HG03135 (cell line): ENCODE data around the gene ADGRD1.

Experiments used
- ATAC-seq: cut with Tn5 transposase; IDR thresholded peaks from one replicate; pipeline ENCODE4 v1.9.1; 2021; ENCODE audit warnings: mild to moderate bottlenecking, moderate library complexity; ENCODE audit not compliant: unreplicated experiment

The ADGRD1 gene

DNA sequence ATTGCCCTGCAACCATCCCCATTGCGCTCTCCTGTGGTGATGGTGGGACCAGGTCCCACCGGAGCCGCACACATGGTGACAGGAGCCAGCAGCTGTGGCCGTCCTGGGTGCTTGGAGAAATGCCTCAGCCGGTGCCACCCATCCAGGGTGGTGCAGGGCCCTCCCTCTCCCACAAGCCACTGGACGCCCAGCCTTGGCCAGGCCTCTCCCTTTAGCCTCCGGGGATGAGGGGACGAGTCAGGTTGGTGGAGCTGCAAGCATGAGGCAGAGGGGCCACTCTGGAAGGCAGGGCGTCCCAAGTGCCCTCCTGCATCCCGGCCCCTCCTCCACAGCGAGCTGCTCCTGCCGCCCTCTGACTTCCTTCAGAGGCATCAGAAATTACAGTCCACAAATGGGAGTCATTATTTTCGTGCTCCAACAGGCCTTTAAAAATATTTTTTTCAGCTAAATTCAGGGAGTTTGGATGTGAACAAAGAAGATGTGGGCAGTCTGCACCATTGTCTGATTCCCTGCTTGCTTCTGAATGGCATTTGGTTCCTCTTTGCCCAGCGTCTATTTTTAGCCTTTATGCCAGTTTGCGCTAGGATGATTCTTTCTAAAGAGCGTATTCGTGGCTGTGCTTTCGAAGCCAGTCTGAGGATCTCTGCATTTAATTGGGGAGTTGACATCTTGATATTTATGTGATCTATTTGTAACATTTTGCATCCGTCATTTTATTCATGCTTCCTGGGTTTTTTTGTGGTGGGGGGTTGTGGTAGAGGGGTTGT lies 189.4 kb downstream of the ADGRD1 start:
- ATAC-seq = no peak

DNA sequence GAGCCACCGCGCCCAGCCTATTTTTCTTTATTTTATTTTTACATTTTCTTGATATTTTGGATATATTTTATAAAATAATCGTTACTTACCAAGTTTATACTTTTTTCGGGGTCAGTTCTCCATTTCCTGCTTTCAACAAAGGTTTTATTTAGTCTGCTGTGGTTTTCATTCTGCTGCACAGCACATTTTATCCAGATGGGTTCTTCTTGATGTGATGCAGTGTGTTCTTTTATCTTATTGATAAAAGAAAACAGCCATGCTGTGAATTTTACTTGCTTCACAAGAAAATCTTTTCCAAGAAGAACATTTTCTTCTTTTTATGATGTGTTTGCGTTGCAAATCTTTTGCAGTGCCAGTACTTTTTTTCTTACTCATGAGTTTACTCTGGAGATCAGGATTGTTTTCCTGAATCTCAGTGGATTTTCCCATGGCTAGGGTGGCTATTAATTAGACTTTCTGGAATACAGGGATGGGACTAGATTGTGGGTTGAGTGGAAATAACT lies 192.5 kb downstream of the ADGRD1 start:
- no peak for ATAC-seq

DNA sequence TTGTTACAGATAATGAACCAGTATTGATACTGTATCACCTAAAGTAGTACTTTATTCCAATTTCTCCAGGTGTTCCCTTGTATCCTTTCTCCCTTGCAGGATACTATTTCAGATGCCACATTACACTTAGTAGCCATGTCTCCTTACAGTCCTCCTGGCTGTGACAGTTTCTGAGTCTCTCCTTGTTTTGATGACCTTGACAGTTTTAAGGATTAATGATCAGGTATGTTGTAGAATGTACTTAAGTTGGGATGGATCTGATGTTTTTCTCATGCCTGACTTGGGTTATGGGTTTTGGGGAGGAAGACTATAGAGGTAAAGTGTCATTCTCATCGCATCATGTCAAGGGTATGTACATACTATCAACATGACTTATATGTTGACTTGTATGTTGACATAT lies 193.6 kb downstream of the ADGRD1 start:
- ATAC-seq = no peak

DNA sequence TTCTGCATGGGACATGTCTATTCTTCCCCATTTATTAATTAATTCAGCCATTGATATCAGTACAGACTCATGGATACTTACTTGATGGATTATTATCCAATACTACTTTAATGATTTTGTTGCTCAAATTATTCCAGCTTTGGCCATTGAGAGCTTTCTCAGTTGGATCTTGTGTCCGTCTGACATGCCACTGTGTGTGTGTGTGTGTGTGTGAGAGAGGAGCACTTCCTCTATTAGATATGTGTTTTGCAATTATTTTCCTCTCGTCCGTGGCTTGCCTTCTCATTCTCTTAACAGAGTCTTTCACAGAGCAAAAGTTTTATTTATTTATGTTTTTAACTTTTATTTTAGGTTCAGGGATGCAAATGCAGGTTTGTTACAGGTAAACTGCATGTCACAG lies 194.2 kb downstream of the ADGRD1 start:
- ATAC-seq = no peak

DNA sequence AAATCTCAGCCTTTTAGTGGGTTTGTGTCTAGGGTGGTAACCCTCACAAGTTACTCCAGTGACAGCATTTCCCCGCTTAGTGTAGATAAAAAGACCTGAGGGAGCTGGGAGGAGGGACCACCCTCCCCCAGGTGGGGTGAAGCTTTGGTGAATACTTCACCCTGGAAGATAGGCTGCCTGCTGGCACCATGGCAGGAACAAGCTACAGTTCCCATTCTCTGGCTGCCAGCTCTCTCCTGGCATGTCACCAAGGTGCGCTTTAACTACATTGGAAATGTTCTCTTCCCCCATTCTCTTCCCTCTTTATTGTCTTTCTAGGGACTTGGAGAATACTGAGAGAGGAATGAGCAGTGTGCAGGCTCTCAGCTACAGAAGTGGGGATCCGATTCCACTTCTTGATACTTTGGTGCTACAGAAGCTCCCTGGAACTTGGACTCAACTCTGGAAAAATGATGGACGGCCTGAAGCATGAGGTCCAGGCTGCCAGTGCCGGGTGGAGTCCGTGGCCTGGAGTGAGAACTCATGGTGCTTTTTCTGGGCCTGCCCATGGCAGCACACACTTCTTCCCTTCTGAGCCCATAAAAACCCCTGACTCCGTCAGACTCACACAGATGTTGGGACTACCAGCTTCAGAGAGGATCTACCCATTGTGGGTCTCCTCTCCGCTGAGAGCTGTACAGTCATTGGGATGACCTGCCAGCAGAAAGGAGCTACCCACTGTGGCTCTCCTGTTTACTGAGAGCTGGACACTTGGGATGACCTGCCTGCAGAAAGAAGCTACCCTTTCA lies 198.0 kb downstream of the ADGRD1 start:
- ATAC-seq = no peak

DNA sequence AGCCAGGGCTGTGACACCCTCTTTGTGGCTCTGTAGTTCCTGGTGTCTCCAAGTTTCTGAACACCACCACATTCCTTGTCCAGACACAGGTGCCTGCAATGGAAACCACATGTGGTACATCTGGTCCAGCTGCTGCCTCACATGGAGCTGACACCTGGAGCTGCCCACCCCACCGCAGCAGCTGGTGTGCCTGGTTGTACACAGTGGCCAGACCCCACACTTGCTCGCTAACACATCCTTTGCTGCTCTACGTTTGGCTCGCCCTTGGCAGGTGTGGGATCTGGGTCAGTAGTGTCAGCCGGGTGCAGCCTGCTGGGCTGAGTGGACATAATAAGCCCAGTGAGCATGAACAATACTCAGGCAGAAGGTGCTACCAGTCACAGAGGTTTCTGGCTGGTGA lies 198.9 kb downstream of the ADGRD1 start:
- no peak for ATAC-seq

DNA sequence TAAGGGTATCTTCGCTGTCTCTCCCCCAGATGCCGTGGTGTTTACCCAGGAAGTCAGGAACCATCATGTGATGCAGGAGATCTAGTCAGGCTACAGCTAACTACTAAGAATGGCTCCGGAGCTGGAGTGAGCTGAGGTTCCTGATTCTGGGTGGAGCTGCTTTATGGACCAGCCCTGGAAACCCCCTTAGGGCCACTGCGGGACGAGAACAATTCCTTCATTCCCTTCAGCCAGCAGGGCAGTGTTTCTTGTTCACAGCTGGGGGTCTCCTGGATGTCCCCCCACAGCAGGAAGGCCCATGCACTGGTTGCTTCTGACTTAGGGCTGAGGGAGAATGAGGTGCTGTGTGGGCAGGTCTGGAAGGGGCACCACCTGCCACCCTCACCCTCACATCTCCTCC lies 199.3 kb downstream of the ADGRD1 start:
- no peak for ATAC-seq

DNA sequence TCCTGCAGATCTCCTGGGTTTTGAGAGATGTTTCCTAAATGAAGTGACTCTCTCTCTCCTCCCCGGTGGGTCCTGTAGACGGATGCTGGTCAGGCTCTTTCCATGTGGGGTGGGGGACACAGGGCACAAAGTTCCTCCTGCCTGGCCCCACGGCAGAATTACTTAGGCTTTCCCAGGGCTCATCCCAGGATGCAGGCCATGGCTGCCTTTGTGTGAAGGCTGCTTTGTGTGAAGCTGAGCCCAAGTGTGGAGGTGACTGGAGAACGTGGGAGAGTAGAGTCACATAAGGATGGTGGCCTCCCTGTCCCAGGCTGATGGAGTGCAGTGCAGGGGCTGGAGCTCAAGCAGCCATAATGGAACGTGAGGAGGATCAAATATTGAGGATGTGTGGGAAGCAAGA lies 200.2 kb downstream of the ADGRD1 start:
- ATAC-seq = no peak

DNA sequence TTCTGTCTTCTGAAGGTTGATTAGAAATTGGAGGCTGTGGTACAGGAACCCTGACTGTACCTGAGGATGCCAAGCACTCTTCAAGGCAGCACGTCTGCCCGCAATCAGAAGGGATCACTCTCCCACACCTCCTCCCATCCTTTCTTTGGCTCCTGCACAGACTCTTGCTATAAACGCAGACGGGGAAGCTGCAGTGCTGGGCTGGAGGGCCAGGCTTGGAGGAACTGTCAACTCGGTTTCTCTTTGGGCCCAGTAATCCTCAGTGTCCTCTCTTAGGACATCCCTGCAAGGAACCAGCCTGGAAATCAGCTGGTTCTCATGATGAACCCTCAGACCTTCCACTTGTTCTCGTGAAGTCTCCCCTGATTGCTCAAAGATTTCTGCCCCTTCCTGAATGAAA lies 201.4 kb downstream of the ADGRD1 start:
- no peak for ATAC-seq

DNA sequence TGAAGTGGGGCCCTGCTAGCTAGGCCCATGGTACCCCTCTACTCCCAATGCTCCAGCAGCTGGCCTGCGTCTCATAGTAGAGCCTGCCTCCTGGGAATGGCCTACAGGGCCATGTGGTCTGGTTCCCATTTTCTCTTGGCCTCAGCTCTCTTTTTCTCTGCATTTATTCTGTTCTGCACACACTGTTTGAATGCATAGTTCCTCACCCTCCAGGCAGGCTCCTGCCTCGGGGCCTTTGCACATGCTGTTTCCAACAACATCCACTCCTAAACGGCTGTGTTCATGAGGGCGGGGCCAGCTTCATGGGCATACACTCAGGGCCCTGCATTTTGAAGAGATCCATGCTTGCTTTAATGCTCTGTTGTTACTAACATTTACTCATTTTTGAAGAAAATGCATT lies 204.0 kb downstream of the ADGRD1 start:
- ATAC-seq = no peak

DNA sequence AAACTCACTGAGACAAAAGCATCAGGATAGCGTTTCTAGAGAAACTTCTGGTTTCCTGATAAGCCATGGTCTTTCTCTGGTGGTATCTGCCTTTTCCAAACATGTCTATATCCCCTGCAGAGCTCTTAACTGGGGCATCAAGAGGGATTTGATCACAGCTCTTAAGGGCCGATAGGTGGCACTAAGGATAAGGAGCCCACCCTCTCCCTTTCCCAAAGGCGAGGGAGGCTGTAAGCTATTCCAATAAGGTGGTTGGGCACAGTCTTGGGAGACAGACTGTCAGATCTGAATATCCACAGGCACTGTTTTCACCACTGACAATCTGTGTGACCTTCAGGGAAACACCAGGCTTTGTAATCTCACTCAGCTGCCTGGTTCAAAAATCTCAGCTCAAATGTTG lies 206.0 kb downstream of the ADGRD1 start:
- no peak for ATAC-seq

DNA sequence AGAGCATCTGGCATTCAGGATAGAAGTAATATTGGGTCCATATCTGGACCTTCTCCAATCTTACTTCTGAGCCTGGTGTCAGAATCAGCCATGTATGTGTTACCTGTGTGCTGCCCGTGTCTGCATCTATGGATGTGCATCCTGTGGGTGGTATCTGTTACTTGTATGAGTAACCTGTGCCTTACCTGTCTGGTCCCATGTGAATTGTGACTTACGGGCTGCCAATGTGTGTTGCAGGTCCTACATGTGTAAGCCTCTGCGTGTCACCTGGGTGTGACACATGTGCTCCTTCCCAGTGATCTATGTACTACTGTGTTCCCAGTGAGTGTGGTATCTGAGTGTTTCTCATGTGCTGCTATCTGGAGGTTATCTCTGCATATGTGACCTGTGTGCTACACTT lies 208.4 kb downstream of the ADGRD1 start:
- ATAC-seq = no peak

DNA sequence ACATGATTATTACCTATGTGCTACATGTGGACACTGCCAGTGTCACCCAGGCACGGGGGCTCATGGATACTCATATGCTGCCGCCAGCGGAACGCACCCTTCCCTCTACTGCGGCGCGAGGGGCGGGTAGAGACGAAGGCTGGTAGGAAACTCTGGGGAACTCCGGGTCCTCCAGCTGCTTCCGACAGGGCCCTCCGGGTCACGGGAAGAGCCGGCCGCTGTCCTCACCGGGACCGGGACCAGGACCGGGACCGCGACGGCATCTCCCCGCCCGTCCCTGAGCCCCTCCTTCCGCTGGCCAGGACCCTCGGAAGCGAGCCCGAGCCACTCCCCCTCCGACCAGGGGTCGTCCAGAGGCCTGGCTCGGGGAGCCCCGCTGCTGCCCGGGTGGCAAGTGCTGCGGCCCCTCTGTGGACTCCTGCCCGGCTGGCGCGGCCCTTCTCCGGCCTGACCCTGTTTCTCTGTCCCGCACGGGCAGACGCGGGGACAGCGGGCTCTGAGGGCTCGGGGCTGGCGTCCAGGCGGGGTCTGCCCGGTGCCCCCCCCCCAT lies 209.6 kb downstream of the ADGRD1 start:
- ATAC-seq = no peak

DNA sequence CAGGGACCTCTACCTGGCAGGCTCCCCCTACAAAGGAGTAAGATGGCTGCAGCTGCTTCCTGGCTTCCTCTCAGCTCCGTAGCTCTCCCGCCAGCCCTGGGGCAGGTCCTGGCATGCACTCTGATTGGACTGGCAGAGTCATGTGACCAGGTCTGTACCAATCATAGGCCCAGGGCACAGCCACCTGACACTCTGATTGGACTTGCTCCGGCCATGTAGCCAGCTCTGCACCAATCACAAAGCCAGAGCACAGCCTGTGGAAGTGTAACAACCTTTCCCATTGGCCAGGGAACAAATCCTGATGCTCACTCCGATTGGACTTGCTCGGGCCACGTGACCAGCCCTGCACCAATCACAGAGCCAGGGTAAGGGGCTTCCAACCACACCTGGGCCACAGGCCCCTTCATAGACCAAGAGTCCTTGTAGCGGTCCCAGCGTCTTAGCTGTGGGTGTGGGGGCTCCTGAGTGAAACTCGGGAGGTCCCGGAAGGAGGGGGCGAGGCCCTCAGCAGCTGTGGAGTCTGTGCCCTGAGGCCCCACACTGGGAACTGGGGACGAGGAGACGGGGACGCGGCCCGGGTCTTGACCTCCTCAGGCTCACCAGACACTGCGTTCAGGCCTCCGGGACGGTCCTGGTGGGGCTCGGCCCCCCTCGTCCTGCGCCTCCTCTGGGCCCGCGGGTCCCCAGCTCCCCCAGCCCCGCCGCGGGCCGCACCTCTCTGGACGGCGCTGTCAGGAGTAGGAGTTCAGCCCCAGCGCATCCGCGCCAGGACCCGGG lies 210.6 kb downstream of the ADGRD1 start:
- no peak for ATAC-seq

DNA sequence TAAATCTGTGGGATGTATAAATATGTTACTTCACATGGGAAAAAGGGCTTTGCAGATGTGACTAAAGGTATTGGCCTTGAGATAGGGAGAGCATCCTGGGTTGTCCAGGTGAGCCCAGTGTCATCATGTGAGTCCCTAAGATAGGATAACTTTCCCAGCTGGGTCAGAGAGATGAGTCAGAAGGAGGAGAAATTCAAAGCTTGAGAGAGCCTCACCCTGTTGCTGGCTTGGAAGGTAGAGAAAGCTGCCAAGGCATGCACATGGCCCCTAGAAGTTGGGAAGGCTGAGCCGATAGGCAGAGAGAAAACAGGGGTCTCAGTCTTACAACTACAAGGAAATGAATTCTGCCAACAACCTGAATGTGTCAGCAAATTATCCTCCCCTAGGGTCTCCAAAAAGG lies 213.0 kb downstream of the ADGRD1 start:
- ATAC-seq = no peak

DNA sequence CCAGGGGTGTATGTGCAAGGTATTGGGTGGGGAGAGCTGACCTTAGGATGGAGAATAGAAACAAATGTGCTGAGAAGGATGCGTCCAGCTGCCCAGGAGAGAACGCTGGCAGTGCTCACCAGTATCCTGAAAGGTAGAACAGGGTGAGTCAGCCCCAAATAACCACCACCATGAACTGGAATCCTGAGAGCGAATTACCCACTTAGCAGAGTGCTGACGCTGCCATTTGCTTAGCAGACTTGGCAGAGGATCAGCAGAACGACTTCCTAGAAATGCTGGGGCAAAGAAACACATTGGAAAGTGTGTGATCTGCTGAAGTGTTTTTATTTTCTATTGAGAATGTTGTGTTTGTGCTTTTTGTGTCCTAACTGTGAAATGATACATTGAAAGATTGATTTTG lies 213.6 kb downstream of the ADGRD1 start:
- ATAC-seq = no peak

DNA sequence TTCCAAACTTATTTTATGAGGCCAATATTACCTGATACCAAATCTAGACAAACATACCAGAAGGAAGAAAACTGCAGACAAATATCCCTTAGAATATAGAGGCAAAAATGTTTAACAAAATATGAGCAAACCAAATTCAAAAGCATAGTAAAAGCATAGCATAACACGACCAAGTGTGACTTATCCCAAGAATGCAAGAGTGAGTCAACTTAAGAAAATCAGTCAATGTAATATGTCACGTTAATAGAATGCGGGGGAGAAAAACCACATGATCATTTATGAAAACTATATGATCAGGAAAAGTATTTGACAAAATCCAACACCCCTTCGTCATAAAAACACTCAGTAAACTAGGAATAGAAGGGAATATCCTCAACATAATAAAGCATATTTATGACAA lies 217.3 kb downstream of the ADGRD1 start:
- no peak for ATAC-seq

DNA sequence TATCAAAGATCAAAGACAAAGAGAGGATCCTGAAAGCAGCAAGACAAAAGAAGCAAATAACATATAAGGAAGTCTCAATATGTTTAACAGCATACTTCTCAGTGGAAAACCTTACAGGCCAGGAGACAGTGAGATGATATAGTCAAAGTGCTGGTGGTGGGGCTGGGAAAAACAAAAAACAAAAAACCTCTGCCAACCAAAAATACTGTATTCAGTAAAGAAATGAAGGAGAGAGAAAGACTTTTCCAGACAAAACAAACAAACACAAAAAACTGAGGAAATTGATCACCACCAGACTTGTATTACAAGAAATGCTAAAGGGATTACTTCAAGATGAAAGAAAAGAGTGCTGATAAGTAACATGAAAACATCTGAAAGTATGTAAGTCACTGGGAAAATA lies 221.2 kb downstream of the ADGRD1 start:
- ATAC-seq = no peak

DNA sequence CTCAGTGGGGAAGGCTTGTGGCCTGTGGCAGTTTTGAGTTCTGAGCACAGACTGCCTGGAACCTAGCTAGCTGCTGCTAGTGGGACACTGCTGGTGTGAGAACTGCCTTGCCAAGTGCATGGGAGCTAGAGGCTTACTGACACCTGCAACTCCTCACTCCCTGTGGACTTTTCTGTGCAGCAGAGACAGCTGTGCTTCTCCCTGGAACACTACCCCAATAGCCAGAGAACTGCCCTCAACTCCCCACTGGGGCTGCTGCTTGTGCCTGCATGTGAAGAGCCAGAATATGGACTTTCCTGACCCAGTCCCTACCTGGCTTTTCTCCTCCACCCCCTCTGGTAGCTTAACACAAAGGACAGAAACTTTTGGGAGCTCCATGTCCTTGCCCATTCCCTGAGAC lies 222.6 kb downstream of the ADGRD1 start:
- no peak for ATAC-seq

DNA sequence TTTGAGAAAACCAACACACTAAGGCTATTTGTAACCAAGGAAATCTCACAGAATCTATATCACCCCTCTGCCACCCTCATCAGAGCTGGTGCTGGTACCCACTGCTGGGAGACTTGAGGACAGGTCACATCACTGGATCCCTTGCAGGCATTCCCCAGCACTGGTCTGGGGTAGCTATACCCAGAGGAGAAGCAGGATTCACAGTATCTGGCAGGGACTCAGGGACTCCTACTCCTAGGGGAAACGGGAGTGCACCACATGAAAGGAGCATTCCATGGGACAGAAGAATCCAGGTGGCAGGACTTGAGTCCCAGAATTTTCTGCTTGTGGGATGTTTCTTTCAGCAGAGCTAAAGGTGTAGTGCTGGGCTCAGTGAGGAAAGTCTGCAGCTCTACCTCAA lies 223.2 kb downstream of the ADGRD1 start:
- no peak for ATAC-seq

DNA sequence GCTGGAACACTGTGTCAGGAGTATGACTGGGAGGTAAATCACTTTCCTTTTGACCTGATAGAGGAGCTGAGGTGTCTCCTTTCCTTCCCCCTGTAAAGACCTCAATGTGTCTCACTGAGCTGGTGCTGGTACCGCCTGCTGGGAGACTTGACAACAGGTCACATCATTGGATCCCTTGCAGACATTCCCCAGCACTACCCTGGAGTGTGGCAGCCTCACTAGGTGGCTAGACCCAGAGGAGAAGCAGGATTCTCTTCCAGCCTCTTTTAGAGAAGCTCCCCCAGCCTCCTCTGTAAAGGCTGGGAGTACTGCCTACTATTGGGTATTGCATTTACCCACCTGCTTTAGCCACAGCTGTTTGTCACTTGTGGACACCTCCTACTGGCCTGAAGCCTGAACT lies 223.9 kb downstream of the ADGRD1 start:
- ATAC-seq = no peak
